Brain microvascular endothelial cell (primary cell): ENCODE results near the gene TIMP2.

Source experiments
- DNase-seq: peaks from one replicate; pipeline ENCODE4 v3.0.0-alpha.2; 2020
- H3K27ac ChIP-seq: fragments of 250-450 bp; sonication (Bioruptor Pico); 2 replicates; pipeline ENCODE4 v1.5.1; 2020; ENCODE audit warnings: mild to moderate bottlenecking, moderate library complexity
- H3K27me3 ChIP-seq: fragments of 250-450 bp; sonication (Bioruptor Pico); replicated peaks from 2 replicates; pipeline ENCODE4 v1.5.1; 2020; ENCODE audit warnings: mild to moderate bottlenecking
- H3K36me3 ChIP-seq: fragments of 250-450 bp; sonication (Bioruptor Pico); replicated peaks from 2 replicates; pipeline ENCODE4 v1.5.1; 2020; ENCODE audit warnings: mild to moderate bottlenecking
- H3K4me3 ChIP-seq: 2 replicates; pipeline ENCODE4 v1.5.1; 2011; ENCODE audit warnings: low read depth, mild to moderate bottlenecking, control low read depth, low read length, moderate library complexity
- in situ Hi-C: cut with HindIII; loops from 2 replicates; pipeline ENCODE4 v1.10.0; 2017; ENCODE audit warnings: low sequenced_read_pairs, low pct_ligation_motif_present
- TF ChIP-seq, protein P1 (sequence below): IDR thresholded peaks from 2 replicates; pipeline ENCODE4 v1.5.1; 2011; ENCODE audit warnings: low read depth, mild to moderate bottlenecking, moderate library complexity, low read length, control low read depth, inconsistent platforms; ENCODE audit errors: missing control alignments

TIMP2 gene, protein sequence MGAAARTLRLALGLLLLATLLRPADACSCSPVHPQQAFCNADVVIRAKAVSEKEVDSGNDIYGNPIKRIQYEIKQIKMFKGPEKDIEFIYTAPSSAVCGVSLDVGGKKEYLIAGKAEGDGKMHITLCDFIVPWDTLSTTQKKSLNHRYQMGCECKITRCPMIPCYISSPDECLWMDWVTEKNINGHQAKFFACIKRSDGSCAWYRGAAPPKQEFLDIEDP

DNA sequence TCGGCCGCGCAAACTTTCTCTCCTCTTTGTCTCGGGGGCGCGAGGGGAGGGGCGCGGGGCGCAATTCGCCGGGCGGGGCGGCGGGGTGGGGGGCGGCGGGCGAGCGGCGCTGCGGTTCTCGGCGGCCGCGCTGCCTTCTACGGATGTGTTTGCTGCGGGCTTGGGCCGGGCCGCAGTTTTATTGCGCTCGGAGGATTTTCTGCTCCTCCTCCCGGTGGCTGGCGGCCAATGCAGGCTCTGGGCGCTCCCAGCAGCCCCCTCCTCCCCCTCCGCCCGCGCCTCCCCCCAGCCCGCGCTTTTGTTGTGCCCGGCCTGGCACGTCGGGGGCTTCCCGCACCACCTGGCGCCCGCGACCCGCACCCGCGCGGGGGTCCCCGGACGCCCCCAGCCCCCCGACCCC is at the start of gene TIMP2:
TSS of gene TIMP2 (minus strand) at position 154 of the 400 bp plus-strand sequence. CDS start 299 bp downstream, outside the sequence.
- Histone ChIP-seq H3K36me3 (no peaks in the 10 kb centered on the region), H3K4me3 (peak within 1 kb of the TSS; percentile 85), H3K27ac (peak within 1 kb of the TSS; percentile 35), H3K27me3 (no peaks in the 10 kb centered on the region)
- peak; percentile 75 for DNase-seq
- TF ChIP-seq, protein P1, sequence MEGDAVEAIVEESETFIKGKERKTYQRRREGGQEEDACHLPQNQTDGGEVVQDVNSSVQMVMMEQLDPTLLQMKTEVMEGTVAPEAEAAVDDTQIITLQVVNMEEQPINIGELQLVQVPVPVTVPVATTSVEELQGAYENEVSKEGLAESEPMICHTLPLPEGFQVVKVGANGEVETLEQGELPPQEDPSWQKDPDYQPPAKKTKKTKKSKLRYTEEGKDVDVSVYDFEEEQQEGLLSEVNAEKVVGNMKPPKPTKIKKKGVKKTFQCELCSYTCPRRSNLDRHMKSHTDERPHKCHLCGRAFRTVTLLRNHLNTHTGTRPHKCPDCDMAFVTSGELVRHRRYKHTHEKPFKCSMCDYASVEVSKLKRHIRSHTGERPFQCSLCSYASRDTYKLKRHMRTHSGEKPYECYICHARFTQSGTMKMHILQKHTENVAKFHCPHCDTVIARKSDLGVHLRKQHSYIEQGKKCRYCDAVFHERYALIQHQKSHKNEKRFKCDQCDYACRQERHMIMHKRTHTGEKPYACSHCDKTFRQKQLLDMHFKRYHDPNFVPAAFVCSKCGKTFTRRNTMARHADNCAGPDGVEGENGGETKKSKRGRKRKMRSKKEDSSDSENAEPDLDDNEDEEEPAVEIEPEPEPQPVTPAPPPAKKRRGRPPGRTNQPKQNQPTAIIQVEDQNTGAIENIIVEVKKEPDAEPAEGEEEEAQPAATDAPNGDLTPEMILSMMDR: peak; percentile 26
- in situ Hi-C loops: no loop called here

GRCh38 chr17:78973792-78974520 is 48.8 kb upstream of the TIMP2 start:
- no peaks in the 10 kb centered on the region for H3K27me3 ChIP-seq
- DNase-seq: no peak
- in situ Hi-C loops: no loop called here

GRCh38 chr17:78973196-78973595 is 48.0 kb upstream of the TIMP2 start:
- no peak overlapping the region for H3K27ac ChIP-seq

More at GRCh38 chr17:78973792-78974520, 48.8 kb upstream of the TIMP2 start:
- Histone ChIP-seq H3K27ac (no peak overlapping the region), H3K36me3 (peaks cover 15% of the 10 kb centered on the region), H3K4me3 (no peak overlapping the region)
- TF ChIP-seq, protein P1: no peak

DNA sequence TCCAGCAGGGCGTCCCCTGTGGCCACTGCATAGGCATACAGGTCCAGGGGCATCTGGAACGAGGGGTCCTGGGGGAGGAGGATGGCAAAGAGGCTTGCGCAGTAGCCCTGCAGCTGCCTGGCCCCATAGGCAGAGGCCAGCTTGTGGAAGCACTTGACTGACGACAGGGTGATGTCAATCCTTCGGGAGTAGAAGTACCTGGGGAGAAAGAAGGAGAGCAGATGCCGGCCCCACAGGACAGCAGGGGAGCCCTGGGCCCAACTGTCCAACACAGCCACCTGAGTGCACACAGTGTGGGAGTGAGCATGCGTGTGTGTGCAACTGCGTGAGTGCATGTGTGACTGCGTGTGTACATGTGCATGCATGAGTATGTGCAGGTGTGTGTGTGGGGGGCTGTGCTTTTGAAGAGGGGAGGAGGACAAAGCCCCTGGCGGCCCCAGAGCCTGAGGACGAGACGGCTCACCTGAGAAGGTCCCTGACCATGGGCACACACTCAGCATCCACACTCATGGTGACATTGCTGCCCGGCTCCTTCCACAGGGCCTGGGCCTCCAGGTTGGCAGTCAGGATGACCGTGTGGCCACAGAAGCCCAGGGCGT is 47.4 kb upstream of the TIMP2 start:
- Histone ChIP-seq H3K27me3 (no peaks in the 10 kb centered on the region), H3K36me3 (peaks cover 15% of the 10 kb centered on the region), H3K27ac (no peak overlapping the region), H3K4me3 (no peak overlapping the region)
- TF ChIP-seq, protein P1: no peak
- DNase-seq: no peak
- in situ Hi-C loops: no loop called here

More at GRCh38 chr17:78973196-78973595, 48.0 kb upstream of the TIMP2 start:
- H3K27me3 ChIP-seq: no peaks in the 10 kb centered on the region
- DNase-seq: no peak
- TF ChIP-seq, protein P1: no peak
- in situ Hi-C loops: no loop called here
- H3K4me3 ChIP-seq: no peak overlapping the region
- peaks cover 15% of the 10 kb centered on the region for H3K36me3 ChIP-seq

DNA sequence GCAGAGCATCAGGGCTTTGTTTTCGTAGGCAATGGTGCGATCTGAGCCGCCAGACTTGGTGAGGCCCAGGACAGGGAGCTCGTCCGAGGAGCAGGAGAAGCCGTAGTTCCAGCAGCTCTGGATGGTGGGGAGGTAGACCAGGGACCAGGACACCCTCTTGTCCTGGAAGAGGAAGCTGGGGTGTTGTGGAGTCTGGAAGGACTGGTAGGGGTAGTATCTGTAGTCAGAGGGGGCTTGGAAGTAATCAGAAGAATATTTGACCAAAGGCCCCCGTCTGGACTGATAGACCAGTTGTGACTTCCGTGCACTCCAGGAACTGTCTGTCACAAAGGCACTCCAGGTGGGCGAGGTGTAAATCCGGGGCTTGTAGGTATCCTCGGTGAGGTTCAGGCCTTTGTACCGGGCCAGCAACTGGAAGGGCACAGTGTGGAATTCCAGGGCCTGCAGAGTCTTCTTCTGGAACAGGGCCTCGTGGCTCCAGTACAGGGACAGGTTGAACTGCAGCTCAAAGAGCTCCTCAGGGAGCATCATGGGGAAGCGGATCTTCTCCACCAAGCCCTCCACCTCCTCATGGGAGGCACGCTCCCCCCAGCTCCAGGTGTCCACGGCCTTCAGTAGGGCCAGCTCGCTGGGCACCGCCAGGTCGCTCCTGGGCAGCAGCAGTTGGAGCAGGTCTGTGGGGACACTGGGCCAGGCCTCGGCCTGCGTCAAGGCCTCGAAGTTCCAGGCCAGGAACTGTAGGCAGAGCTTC is 46.7 kb upstream of the TIMP2 start:
- Histone ChIP-seq H3K27me3 (no peaks in the 10 kb centered on the region), H3K36me3 (peaks cover 15% of the 10 kb centered on the region), H3K27ac (no peak overlapping the region), H3K4me3 (no peak overlapping the region)
- TF ChIP-seq, protein P1: no peak
- in situ Hi-C loops: no loop called here
- no peak for DNase-seq
